HepG2 (cell line): ENCODE measurements around the gene TMEM14B. TPM values are rescaled to one million over a fixed set of nuclear protein-coding genes. Genes with fewer than 3 reads are reported as not detected.

Experiments used
- ADNP ChIP-seq: sonication (generic); formaldehyde crosslinking; IDR thresholded peaks from 2 replicates; pipeline ENCODE4 v1.4.0; 2020; ENCODE audit warnings: missing genetic modification reagents
- AHR ChIP-seq: IDR thresholded peaks from 2 replicates; pipeline ENCODE4 v1.6.1; 2018; ENCODE audit warnings: missing genetic modification reagents, missing compliant biosample characterization
- BRD4 ChIP-seq: sonication (generic); formaldehyde crosslinking; IDR thresholded peaks from 2 replicates; pipeline ENCODE4 v1.4.0; 2020; ENCODE audit warnings: missing genetic modification reagents
- CBFB ChIP-seq: sonication (generic); formaldehyde crosslinking; IDR thresholded peaks from 2 replicates; pipeline ENCODE4 v1.4.0; 2020; ENCODE audit warnings: missing genetic modification reagents
- DNMT1 ChIP-seq: sonication (generic); formaldehyde crosslinking; IDR thresholded peaks from 2 replicates; pipeline ENCODE4 v1.5.1; 2020; ENCODE audit warnings: mild to moderate bottlenecking, missing genetic modification reagents
- ELF4 ChIP-seq: sonication (generic); formaldehyde crosslinking; IDR thresholded peaks from 2 replicates; pipeline ENCODE4 v1.5.0; 2020; ENCODE audit warnings: missing genetic modification reagents, mild to moderate bottlenecking, moderate library complexity, borderline replicate concordance
- FOXK1 ChIP-seq: sonication (generic); formaldehyde crosslinking; IDR thresholded peaks from 2 replicates; pipeline ENCODE4 v1.4.0; 2020; ENCODE audit warnings: low read depth, missing genetic modification reagents, borderline replicate concordance
- KLF11 ChIP-seq: IDR thresholded peaks from 2 replicates; pipeline ENCODE4 v1.6.1; 2016; ENCODE audit warnings: missing compliant biosample characterization
- MIXL1 ChIP-seq: IDR thresholded peaks from 2 replicates; pipeline ENCODE4 v1.6.1; 2016
- MXD3 ChIP-seq: IDR thresholded peaks from 2 replicates; pipeline ENCODE4 v1.6.1; 2016; ENCODE audit warnings: mild to moderate bottlenecking, missing biosample characterization, missing genetic modification reagents
- NBN ChIP-seq: fragments of 450-650 bp; conservative IDR thresholded peaks from 2 replicates; pipeline ENCODE4 v1.6.1; 2017
- PCBP1 ChIP-seq: fragments of 200-400 bp; formaldehyde crosslinking; IDR thresholded peaks from 2 replicates; pipeline ENCODE4 v1.6.1; 2017; ENCODE audit warnings: mild to moderate bottlenecking, low read depth, low read length, borderline replicate concordance
- PHF20 ChIP-seq: sonication (generic); formaldehyde crosslinking; IDR thresholded peaks from 2 replicates; pipeline ENCODE4 v1.5.0; 2020; ENCODE audit warnings: mild to moderate bottlenecking, missing genetic modification reagents
- PHF8 ChIP-seq: sonication (generic); formaldehyde crosslinking; IDR thresholded peaks from 2 replicates; pipeline ENCODE4 v1.5.0; 2020; ENCODE audit warnings: missing genetic modification reagents
- POLR2A ChIP-seq, 2 experiments: IDR thresholded peaks; 2 replicates each; pipeline ENCODE4 v1.6.1; 2011; ENCODE audit warnings: low read depth in 2 of 2, low read length in 2 of 2, mild to moderate bottlenecking in 1 of 2, moderate library complexity in 1 of 2; ENCODE audit not compliant: insufficient read depth in 1 of 2
- SALL2 ChIP-seq: sonication (generic); formaldehyde crosslinking; IDR thresholded peaks from 2 replicates; pipeline ENCODE4 v1.8.1; 2023; ENCODE audit warnings: mild to moderate bottlenecking, missing genetic modification reagents, inconsistent platforms
- SMARCE1 ChIP-seq: fragments of 450-650 bp; IDR thresholded peaks from 2 replicates; pipeline ENCODE4 v1.6.1; 2017; ENCODE audit warnings: borderline replicate concordance
- SMC3 ChIP-seq: IDR thresholded peaks from 2 replicates; pipeline ENCODE4 v1.6.1; 2011; ENCODE audit warnings: low read length, improper control_type of control experiment
- ZBTB7A ChIP-seq: sonication (generic); formaldehyde crosslinking; IDR thresholded peaks from 2 replicates; pipeline ENCODE4 v1.8.0; 2022; ENCODE audit warnings: mild to moderate bottlenecking, missing genetic modification reagents
- ZC3H4 ChIP-seq: sonication (generic); formaldehyde crosslinking; IDR thresholded peaks from 2 replicates; pipeline ENCODE4 v1.4.0; 2020; ENCODE audit warnings: missing genetic modification reagents, borderline replicate concordance
- ZFP37 ChIP-seq: sonication (generic); formaldehyde crosslinking; IDR thresholded peaks from 2 replicates; pipeline ENCODE4 v1.4.0; 2020; ENCODE audit warnings: missing genetic modification reagents, borderline replicate concordance
- ZNF343 ChIP-seq: sonication (generic); formaldehyde crosslinking; IDR thresholded peaks from 2 replicates; pipeline ENCODE4 v1.4.0; 2020; ENCODE audit warnings: mild to moderate bottlenecking, missing genetic modification reagents
- ZNF615 ChIP-seq: sonication (generic); formaldehyde crosslinking; IDR thresholded peaks from 2 replicates; pipeline ENCODE4 v1.5.0; 2020; ENCODE audit warnings: mild to moderate bottlenecking, missing genetic modification reagents, borderline replicate concordance
- ZNF660 ChIP-seq: sonication (generic); formaldehyde crosslinking; IDR thresholded peaks from 2 replicates; pipeline ENCODE4 v1.5.1; 2020; ENCODE audit warnings: mild to moderate bottlenecking, low read depth, missing genetic modification reagents, borderline replicate concordance
- ZNF678 ChIP-seq: sonication (generic); formaldehyde crosslinking; IDR thresholded peaks from 2 replicates; pipeline ENCODE4 v1.4.0; 2020; ENCODE audit warnings: mild to moderate bottlenecking, missing genetic modification reagents
- ZNF780A ChIP-seq: sonication (generic); formaldehyde crosslinking; IDR thresholded peaks from 2 replicates; pipeline ENCODE4 v1.8.0; 2022; ENCODE audit warnings: mild to moderate bottlenecking, missing genetic modification reagents, moderate library complexity
- ZNF878 ChIP-seq: sonication (generic); formaldehyde crosslinking; IDR thresholded peaks from 2 replicates; pipeline ENCODE4 v1.8.1; 2023; ENCODE audit warnings: mild to moderate bottlenecking, missing genetic modification reagents, moderate library complexity
- polyA plus RNA-seq, 8 experiments: library from polyadenylated mRNA; depleted of rRNA in 3 of 8; stranded (reverse) in 7 of 8; unstranded in 1 of 8; fragments of >200 nt; fragmentation: Illumina TruSeq in 4 of 8; extraction: Trizol in 4 of 8; gene quantifications; 2 replicates each; pipeline versions ENCODE4 v1.2.1 to v1.2.3, GENCODE V29; 2011 to 2016; ENCODE audit warnings: low read depth in 4 of 8, missing spikeins in 1 of 8, mixed read lengths in 1 of 8; ENCODE audit not compliant: insufficient read depth in 1 of 8
- total RNA-seq, 5 experiments: library from RNA; depleted of rRNA; stranded (reverse); fragments of >200 nt; fragmentation: Illumina TruSeq; extraction: Trizol; gene quantifications; 2 replicates each; pipeline ENCODE4 v1.2.3, GENCODE V29; 2016; ENCODE audit warnings: low read depth in 1 of 5
- TF ChIP-seq, protein P1 (sequence below): sonication (generic); formaldehyde crosslinking; IDR thresholded peaks from 2 replicates; pipeline ENCODE4 v1.8.1; 2023; ENCODE audit warnings: mild to moderate bottlenecking, missing genetic modification reagents
- TF ChIP-seq, protein P2 (sequence below): sonication (generic); formaldehyde crosslinking; IDR thresholded peaks from 2 replicates; pipeline ENCODE4 v1.4.0; 2020; ENCODE audit warnings: low read depth, mild to moderate bottlenecking, missing genetic modification reagents

Gene TMEM14B
- total and polyA plus RNA-seq, 2 of the 13 experiments (the other 11 are each of a cell fraction or from before 2014, with no cell fraction given) = 133 to 200 TPM

DNA sequence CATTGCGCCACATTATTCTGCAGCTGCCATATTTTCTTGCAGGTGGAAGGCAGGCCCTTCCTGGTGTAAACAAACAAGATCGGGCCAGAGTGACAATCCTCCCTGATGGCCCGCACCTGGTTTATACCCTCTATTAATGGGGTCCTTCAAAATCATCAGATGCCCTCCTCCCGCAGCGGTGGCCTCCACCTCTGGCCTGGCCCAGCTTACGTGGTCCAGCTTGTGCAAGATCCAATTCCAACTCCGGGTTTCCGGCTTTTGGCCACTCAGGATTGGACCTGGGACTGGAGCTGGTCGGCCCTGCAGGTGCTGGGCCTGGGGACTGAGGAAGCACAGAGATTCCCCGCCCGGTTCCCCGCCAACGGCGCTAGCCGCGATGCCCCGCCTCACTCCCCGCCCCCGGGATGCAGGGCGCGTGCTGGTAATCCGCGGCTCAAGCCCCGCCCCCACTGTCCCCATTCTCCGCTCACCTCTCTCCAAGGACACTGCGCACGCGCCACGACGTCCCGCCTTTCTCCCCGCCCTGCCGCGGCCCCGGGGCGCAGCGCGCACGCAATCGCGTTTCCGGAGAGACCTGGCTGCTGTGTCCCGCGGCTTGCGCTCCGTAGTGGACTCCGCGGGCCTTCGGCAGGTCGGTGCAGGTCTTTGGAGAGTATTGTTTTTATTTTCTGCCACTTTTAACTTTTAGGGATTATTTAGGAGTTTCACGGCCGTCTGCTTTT lies at the start of gene TMEM14B (continued):
- TF ChIP-seq KLF11 (CRISPR knock-in tag) (peak; percentile 94), CBFB (CRISPR knock-in tag) (0 out of 2 replicates have a peak, but pooled peaks have one; percentile 69), MIXL1 (CRISPR knock-in tag) (peak; percentile 66), DNMT1 (CRISPR knock-in tag) (no peak), SMARCE1 (no peak), ZFP37 (CRISPR knock-in tag) (peak; percentile 20), MXD3 (CRISPR knock-in tag) (peak; percentile 88; the same call in 1 of the 2 replicates), ZNF678 (CRISPR knock-in tag) (no peak; the same call in 1 of the 2 replicates), PHF20 (peak; percentile 83), PHF8 (CRISPR knock-in tag) (peak; percentile 98), ZBTB7A (CRISPR knock-in tag) (no peak; the same call in 1 of the 2 replicates), NBN (no peak), ZNF660 (no peak), PCBP1 (0 out of 2 replicates have a peak, but pooled peaks have one; percentile 40), SALL2 (CRISPR knock-in tag) (peak; percentile 34; the same call in 1 of the 2 replicates), ZNF780A (peak; percentile 8), ZNF878 (CRISPR knock-in tag) (peak; percentile 51; the same call in 1 of the 2 replicates), ELF4 (CRISPR knock-in tag) (peak; percentile 74; the same call in 1 of the 2 replicates), FOXK1 (CRISPR knock-in tag) (0 out of 2 replicates have a peak, but pooled peaks have one; percentile 78), POLR2A (IDR thresholded peaks at IDR 0.05; ENCODE audit: insufficient read depth in 1 of 2, low read depth in 2 of 2, low read length in 2 of 2) (peak; percentile 89 to 95), ADNP (no peak), AHR (CRISPR knock-in tag) (peak; percentile 86), ZNF615 (CRISPR knock-in tag) (0 out of 2 replicates have a peak, but pooled peaks have one; percentile 74), ZC3H4 (CRISPR knock-in tag) (no peak), ZNF343 (0 out of 2 replicates have a peak, but pooled peaks have one; percentile 75), BRD4 (no peak), SMC3 (0 out of 2 replicates have a peak, but pooled peaks have one; percentile 3)
- TF ChIP-seq, protein P1, sequence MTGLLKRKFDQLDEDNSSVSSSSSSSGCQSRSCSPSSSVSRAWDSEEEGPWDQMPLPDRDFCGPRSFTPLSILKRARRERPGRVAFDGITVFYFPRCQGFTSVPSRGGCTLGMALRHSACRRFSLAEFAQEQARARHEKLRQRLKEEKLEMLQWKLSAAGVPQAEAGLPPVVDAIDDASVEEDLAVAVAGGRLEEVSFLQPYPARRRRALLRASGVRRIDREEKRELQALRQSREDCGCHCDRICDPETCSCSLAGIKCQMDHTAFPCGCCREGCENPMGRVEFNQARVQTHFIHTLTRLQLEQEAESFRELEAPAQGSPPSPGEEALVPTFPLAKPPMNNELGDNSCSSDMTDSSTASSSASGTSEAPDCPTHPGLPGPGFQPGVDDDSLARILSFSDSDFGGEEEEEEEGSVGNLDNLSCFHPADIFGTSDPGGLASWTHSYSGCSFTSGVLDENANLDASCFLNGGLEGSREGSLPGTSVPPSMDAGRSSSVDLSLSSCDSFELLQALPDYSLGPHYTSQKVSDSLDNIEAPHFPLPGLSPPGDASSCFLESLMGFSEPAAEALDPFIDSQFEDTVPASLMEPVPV (CRISPR knock-in tag) = peak; percentile 82; the same call in 1 of the 2 replicates
- TF ChIP-seq, protein P2, sequence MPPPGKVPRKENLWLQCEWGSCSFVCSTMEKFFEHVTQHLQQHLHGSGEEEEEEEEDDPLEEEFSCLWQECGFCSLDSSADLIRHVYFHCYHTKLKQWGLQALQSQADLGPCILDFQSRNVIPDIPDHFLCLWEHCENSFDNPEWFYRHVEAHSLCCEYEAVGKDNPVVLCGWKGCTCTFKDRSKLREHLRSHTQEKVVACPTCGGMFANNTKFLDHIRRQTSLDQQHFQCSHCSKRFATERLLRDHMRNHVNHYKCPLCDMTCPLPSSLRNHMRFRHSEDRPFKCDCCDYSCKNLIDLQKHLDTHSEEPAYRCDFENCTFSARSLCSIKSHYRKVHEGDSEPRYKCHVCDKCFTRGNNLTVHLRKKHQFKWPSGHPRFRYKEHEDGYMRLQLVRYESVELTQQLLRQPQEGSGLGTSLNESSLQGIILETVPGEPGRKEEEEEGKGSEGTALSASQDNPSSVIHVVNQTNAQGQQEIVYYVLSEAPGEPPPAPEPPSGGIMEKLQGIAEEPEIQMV = peak; percentile 79; the same call in 1 of the 2 replicates
